NCI-H345 (cell line): ENCODE data around the gene DYTN.

Source experiments
- DNase-seq: peaks from one replicate; lab custom pipeline; 2025; lab: John Stamatoyannopoulos, UW

DYTN gene

DNA sequence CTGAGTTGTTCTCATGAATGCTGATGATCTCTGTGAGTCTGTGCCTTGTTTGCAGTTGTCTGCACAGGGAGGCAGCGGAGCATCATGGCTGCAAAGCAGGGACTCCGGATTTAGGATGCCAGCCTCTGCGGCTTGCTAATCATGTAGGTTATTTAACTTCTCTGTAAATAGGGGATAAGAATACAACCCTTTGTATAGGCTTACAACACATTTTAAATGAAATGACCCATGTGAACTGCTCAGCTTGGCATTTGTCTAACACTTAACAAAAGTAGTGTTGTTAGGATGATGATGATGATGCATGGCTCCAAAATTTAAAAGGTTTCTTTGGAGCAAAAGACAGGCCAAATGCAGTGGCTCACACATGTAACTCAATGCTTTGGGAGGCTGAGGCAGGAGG is 19.4 kb downstream of the DYTN start:
- DNase-seq, result no peak

- DNase-seq, result no peak
Measured at GRCh38 chr2:206696910-206697309, 21.3 kb downstream of the DYTN start.

DNA sequence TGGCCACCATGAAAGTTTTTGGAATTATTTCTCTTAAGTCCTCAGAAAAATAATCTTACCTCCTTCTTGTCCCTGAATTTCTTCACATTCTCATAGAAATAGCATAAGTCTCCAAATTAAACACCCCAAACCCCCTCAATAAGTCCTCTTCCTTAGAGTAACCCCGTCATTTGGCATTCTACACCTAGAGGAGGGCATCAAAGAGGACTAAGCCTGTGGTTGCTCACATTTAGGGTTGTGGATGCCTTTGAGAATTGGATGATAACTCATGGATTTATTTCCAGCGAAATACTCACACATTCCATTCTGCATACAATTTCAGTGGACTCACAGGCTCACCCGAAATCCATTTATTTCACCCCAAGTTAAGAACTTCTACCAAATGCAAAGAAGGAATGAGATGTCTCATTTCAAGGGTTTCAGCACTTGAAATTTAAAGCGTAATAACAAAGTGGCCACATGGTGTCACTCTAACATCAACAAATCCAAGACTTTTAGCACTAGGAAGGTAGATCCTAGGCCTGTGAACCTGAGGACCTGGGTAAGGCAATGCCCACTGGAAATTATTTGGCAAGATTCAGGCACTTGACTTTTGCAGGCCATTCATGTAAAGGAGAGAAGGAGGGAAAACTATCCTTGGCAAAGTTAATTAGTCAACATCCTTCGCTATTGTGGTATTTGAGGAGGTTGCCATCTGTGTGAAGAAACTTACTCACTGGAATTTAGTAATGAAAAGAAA is 24.6 kb downstream of the DYTN start:
- peak; percentile 70 for DNase-seq

DNA sequence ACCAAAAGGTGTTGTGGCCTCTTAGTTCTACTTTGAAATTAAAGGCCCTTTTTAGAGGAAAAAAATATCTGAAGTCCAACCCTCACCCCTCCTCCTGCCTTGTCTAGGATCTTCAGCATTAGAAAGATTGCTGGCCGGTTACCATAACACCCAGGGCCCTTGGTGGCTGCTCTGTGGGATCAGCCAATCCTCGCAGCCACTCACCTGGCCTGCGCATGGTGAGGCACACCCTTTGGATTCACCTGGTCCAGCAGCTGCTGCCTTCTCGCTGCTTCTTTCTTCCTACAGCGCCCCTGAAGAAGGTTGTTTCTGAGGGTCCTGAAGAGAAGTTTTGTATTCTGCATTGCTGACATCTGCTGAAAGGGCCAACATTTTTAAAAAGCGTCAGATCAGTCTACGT is 25.2 kb downstream of the DYTN start:
- DNase-seq, result no peak

- no peak for DNase-seq
Measured at GRCh38 chr2:206688990-206689389, 29.2 kb downstream of the DYTN start.

GRCh38 chr2:206688453-206688852 is 29.7 kb downstream of the DYTN start:
- no peak for DNase-seq

- DNase-seq, result no peak
Measured at GRCh38 chr2:206683546-206683945, 34.6 kb downstream of the DYTN start.

DNA sequence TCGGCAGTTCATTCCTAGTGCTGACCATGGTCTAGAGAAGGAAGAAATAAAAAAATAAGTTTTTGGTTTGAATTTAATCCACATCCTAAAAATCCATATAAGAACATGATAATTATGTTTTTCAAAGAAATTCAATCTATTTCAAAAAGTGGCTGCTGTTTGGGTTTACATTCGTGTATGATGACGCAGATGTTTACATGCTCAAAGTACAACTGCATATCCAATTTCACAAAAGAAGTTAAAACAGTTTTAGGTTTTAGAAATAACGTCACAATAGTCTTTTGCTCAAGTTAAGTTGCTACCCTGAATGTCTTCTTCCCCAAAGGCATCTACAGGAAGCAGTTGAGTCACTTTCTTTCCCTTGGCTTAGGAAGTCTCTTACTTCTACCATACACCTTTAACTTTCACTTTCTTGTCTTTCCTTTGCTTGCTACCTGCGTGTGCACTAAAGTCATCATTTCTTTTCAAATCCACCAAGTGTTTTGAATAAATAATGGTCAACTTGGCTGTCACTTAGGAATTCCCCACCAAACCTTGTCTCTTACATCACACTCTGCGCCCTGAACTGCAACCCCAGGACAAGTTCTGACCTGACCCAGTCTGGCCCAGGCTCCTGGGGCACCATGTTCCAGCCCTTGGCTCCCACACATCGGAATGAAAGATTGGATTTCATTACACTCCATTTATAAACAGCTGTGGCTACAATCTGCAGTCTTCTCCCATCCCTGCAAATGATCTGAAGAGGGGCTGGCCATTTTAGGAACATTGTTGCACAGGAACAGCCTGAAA is 47.5 kb downstream of the DYTN start:
- no peak for DNase-seq

DNA sequence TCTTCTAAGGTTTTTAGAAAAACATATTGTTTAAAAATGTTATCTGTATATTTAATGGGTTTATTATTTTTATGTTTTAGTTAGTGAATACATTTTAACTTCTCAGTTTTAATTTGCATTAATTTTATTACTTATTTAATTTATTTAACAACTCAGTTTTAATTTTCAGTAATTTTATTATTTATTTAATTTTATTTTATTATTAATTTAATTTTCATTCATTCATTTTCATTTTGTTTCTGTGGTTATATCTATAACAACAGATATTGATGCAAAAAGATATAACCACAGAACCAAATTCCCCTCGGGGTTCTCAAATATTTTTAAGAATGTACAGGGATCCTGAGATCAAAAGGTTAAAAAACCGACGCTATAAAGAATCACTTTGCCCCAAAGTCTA is 52.9 kb downstream of the DYTN start:
- no peak for DNase-seq

DNA sequence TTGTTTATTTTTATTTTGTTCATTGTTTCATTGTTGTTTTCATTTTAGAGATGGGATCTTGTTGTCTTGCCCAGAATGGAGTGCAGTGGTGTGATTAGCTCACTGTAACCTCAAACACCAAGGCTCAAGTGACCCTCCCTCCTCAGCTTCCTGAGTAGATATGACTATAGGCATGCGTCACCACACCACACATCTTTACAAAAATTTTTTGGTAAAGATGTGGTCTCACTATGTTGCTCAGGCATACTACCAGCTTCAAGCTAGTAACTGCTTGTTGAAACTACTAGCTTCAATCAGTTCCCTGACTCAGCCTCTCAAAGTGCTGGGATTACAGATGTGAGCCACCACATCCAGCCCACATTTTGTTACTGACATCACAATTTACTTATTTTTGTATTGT is 61.1 kb downstream of the DYTN start:
- no peak for DNase-seq

DNA sequence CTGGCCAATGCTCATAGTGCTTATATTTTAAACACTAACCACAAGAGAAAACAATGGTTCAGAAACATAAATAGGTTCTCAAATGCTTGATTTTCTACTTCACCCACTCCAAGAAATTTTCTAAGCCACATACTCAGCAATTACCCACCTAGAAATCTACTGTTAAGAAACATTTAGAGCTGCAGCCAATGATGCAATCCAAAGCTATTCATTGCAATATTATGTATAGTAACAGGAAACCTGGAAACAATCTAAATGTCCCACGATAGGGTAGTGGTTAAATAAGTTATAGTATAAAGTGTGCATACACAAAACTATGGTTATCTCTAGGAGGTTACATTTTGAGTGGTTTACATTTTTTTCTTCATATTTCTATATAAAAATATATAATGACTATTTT is 70.2 kb downstream of the DYTN start:
- no peak for DNase-seq

- no peak for DNase-seq
Measured at GRCh38 chr2:206642075-206643025, 75.8 kb downstream of the DYTN start, which contains the start of gene FAM237A. TSS of gene FAM237A (plus strand) at chr2:206642487. CDS start at chr2:206644237, 1,750 bp downstream.

DNA sequence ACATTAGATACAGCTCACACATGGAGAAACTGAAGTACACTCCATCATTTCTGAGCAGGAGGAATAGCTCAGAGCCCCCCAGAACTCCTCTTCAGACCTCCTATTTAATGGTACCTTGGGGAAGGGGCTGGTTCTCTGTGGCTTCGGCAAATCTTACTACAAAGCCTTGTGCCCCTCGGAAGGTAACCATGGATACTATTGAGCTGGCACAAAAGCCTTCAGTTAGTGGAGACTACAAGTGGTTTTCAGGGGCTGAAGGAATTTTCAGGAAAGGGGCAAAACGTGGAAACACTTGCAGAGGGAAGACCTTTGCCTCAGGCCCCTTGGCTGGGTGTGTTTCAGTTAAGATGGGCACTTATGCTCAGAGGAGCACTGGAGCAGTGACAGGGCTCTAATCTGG is 77.0 kb downstream of the DYTN start:
- DNase-seq, result no peak

- DNase-seq, result no peak
Measured at GRCh38 chr2:206639636-206640035, 78.6 kb downstream of the DYTN start.

- DNase-seq, result peak; percentile 7
Measured at GRCh38 chr2:206635015-206635414, 83.2 kb downstream of the DYTN start.

DNA sequence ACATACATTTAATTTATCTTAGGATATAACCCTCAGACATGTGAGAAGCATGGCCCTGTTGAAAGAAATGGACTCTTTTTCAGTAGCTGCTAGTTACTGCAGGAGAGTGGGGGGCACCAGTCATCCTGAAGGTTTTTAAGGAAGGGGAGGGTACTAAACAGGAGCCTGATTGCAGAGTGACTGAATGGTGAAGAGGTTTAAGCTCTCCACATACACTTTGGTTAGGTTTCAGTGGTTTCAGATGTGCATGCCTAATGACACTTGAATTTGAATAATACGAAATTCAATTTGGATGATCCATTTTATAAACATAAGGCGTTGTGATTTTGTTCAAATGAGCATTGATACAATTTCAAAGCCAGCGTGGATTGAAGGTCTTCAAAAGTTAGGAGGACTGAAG is 86.9 kb downstream of the DYTN start:
- DNase-seq, result no peak

DNA sequence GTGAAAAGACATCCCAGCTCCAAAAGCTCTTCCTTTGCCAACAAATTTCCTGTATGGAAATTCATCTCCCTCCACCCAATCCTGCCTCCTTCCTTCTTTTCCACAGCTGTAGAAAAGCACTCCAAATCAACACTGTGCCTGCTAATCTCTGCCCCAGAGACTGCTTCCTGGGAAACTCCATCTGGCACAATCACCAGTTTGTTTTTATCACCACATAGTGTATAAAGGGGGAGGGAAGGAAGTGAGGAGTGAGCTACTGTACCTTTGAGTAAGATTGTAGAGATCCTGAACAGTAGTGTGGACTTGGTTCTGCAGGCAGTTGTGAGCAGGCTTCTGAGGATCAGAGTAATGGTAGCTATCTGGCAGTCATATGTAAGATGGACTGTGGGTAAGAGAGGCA is 90.6 kb downstream of the DYTN start:
- DNase-seq, result no peak

DNA sequence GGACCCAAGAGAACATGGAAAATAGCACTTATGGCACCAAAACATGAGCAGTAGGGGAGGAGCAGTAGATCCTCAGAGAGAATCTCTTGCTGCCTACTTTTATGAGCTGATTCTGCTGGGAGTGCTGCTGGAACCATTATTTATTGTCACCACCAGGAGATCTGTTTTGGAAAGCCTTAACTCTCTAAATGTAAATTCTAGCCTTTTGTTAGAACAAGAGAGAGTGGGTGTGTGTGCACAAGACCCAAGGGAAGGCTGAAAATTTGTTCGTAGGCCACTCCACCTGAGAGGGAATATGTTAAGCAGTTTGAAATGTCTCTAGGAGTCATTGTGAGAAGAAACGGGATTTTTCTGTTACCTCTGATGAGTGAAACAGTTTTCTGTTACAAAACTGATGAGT is 92.1 kb downstream of the DYTN start:
- DNase-seq, result no peak

DNA sequence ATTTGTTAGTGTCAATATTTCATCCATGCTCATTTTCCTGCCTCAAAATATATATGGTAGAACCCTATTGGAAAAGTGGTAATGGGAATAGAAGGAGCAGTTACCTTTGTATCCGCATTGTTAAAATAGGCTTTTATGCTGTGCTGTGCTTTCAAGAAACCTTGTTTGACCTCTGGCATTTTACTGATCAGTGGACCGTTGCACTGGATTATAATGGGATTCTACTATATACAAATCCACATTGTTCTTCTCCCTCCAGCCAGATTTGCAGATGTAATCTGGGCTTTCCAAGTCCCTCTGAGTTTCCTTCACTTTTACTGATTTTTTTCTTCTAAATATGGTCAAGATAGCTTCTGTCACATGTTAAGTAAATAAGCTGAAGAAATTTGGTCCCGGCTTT is 99.2 kb downstream of the DYTN start:
- DNase-seq, result no peak

- no peak for DNase-seq
Measured at GRCh38 chr2:206616151-206616550, 102.0 kb downstream of the DYTN start.

GRCh38 chr2:206615417-206616089 is 102.6 kb downstream of the DYTN start:
- DNase-seq, result no peak

- no peak for DNase-seq
Measured at GRCh38 chr2:206614811-206615210, 103.4 kb downstream of the DYTN start.
